HG03097 (cell line): ENCODE results near the gene TMEM179.

Source experiments
- ATAC-seq: cut with Tn5 transposase; IDR thresholded peaks from one replicate; pipeline ENCODE4 v1.9.1; 2021; ENCODE audit not compliant: unreplicated experiment, low FRiP score

Gene TMEM179

GRCh38 chr14:104573930-104574329 lies 30.6 kb downstream of the TMEM179 start:
- no peak for ATAC-seq

GRCh38 chr14:104572668-104573067 lies 31.9 kb downstream of the TMEM179 start:
- no peak for ATAC-seq

- no peak for ATAC-seq
Measured at GRCh38 chr14:104572024-104572626, 32.4 kb downstream of the TMEM179 start.

- no peak for ATAC-seq
Measured at GRCh38 chr14:104571246-104571645, 33.3 kb downstream of the TMEM179 start.

- no peak for ATAC-seq
Measured at GRCh38 chr14:104569435-104569834, 35.1 kb downstream of the TMEM179 start.

- no peak for ATAC-seq
Measured at GRCh38 chr14:104568620-104569019, 36.0 kb downstream of the TMEM179 start.

- ATAC-seq: no peak
Measured at GRCh38 chr14:104567957-104568225, 36.7 kb downstream of the TMEM179 start.

GRCh38 chr14:104567141-104567956 lies 37.2 kb downstream of the TMEM179 start:
- no peak for ATAC-seq

GRCh38 chr14:104564744-104565679 lies 39.6 kb downstream of the TMEM179 start:
- no peak for ATAC-seq

- ATAC-seq: no peak
Measured at GRCh38 chr14:104563742-104564615, 40.6 kb downstream of the TMEM179 start.

GRCh38 chr14:104563191-104563741 lies 41.3 kb downstream of the TMEM179 start:
- ATAC-seq: no peak

- no peak for ATAC-seq
Measured at GRCh38 chr14:104562606-104563005, 42.0 kb downstream of the TMEM179 start.

GRCh38 chr14:104561632-104562495 lies 42.7 kb downstream of the TMEM179 start:
- no peak for ATAC-seq

GRCh38 chr14:104561124-104561557 lies 43.4 kb downstream of the TMEM179 start:
- ATAC-seq: no peak

GRCh38 chr14:104560586-104560945 lies 44.0 kb downstream of the TMEM179 start:
- ATAC-seq: no peak

- ATAC-seq: no peak
Measured at GRCh38 chr14:104559804-104560585, 44.6 kb downstream of the TMEM179 start.

GRCh38 chr14:104559028-104559803 lies 45.4 kb downstream of the TMEM179 start:
- no peak for ATAC-seq
